DMS114 treated with DMSO at 0.1 percent for 48 hours (cell line): ENCODE results near the gene C2orf66.

Experiments used
- DNase-seq: peaks from one replicate; lab custom pipeline; 2025; ENCODE audit not compliant: unreplicated experiment; lab: John Stamatoyannopoulos, UW

The C2orf66 gene

DNA sequence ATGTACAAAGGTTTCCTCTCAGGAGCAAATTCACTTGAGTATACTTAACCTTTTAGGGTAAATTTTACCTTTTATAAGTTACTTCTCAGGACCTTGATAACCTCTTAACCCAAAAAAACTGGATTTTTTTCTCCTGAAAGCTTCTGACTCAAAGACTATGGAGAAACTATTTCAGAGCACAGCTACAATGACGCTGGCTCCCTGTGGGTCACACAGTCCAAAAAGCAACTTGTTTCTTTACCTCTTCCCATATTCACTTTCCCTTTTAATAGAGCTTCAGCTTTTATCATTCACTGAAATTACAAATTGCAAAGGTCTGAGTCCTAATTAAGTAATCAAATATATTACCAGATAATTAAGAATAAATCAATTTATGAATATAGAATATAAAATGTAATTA is 42.1 kb downstream of the C2orf66 start:
- DNase-seq = no peak

- DNase-seq = no peak
Observed at GRCh38 chr2:196759378-196759706, 49.8 kb downstream of the C2orf66 start.

- DNase-seq = peak; percentile 15
Observed at GRCh38 chr2:196758474-196759377, 50.4 kb downstream of the C2orf66 start.
